Ishikawa (cell line): ENCODE measurements around the gene LRIF1.

ENCODE experiments used
- CREB1 ChIP-seq: IDR thresholded peaks from 2 replicates; pipeline ENCODE4 v1.6.1; 2012; ENCODE audit warnings: low read depth
- TAF1 ChIP-seq: IDR thresholded peaks from 2 replicates; pipeline ENCODE4 v1.6.1; 2012; ENCODE audit warnings: low read depth, mild to moderate bottlenecking

- TF ChIP-seq TAF1 (no peak), CREB1 (no peak)
Measured at GRCh38 chr1:110961902-110962301, 1.8 kb downstream of the LRIF1 start.
